SH-SY5Y (cell line): ENCODE data around the gene ROBO2.

Experiments
- GATA2 ChIP-seq: IDR thresholded peaks from 2 replicates; pipeline ENCODE4 v1.6.1; 2011; ENCODE audit warnings: mild to moderate bottlenecking, low read depth, low read length
- GATA3 ChIP-seq: IDR thresholded peaks from 2 replicates; pipeline ENCODE4 v1.6.1; 2011; ENCODE audit warnings: low read depth, mild to moderate bottlenecking, low read length, moderate library complexity

GRCh38 chr3:77549034-77549433 lies 509.1 kb downstream of the ROBO2 start:
- TF ChIP-seq GATA3 (no peak), GATA2 (no peak)
